Right lung (tissue), 10 donors: Measurements from ENCODE around the gene CNTN3. TPM values are rescaled to one million over a fixed set of nuclear protein-coding genes. Genes with fewer than 3 reads are reported as not detected.
A peak's percentile ranks its signal among the peaks of the same experiment; 100 is the strongest.

Experiments
- DNase-seq, 2 donors: peaks; one replicate each; pipeline ENCODE4 v3.0.0-alpha.2; 2013
- long read RNA-seq, 8 donors: transcript quantifications; one replicate each; lab custom pipeline, GENCODE V29; 2026
- polyA plus RNA-seq, 5 donors: library from polyadenylated mRNA; unstranded; fragments of 120-200 nt; gene quantifications; one replicate each; pipeline versions ENCODE4 v1.2.1 to v1.2.3, GENCODE V29; 2013; ENCODE audit warnings: inconsistent platforms in 1 of 5, low replicate concordance in 1 of 5; ENCODE audit not compliant: insufficient read length in 5 of 5, insufficient read depth in 1 of 5

The CNTN3 gene
- 10 to 100 TPM; 23.8 to 48.9 (median 42.1) TPM for polyA plus RNA-seq
- long read RNA-seq, donor 1, partial matches to known transcripts: 0 of 2 reads
- long read RNA-seq, donor 1, other reads (novel, unspliced or antisense): 0 of 2 reads
- long read RNA-seq, donor 2, partial matches to known transcripts: 0 of 1 reads
- long read RNA-seq, donor 2, other reads (novel, unspliced or antisense): 0 of 1 reads
- long read RNA-seq, donor 3, partial matches to known transcripts: 0 of 3 reads
- long read RNA-seq, donor 3, other reads (novel, unspliced or antisense): 0 of 3 reads
- long read RNA-seq, donor 4, partial matches to known transcripts: 0 of 1 reads
- long read RNA-seq, donor 4, other reads (novel, unspliced or antisense): 0 of 1 reads
- long read RNA-seq, donor 5, partial matches to known transcripts: 0 of 1 reads
- long read RNA-seq, donor 5, other reads (novel, unspliced or antisense): 0 of 1 reads
- long read RNA-seq, donor 6, partial matches to known transcripts: 0 of 4 reads
- long read RNA-seq, donor 6, other reads (novel, unspliced or antisense): 0 of 4 reads
- long read RNA-seq, donor 7: 0 reads
- long read RNA-seq, donor 8, partial matches to known transcripts: 0 of 1 reads
- long read RNA-seq, donor 8, other reads (novel, unspliced or antisense): 0 of 1 reads

DNA sequence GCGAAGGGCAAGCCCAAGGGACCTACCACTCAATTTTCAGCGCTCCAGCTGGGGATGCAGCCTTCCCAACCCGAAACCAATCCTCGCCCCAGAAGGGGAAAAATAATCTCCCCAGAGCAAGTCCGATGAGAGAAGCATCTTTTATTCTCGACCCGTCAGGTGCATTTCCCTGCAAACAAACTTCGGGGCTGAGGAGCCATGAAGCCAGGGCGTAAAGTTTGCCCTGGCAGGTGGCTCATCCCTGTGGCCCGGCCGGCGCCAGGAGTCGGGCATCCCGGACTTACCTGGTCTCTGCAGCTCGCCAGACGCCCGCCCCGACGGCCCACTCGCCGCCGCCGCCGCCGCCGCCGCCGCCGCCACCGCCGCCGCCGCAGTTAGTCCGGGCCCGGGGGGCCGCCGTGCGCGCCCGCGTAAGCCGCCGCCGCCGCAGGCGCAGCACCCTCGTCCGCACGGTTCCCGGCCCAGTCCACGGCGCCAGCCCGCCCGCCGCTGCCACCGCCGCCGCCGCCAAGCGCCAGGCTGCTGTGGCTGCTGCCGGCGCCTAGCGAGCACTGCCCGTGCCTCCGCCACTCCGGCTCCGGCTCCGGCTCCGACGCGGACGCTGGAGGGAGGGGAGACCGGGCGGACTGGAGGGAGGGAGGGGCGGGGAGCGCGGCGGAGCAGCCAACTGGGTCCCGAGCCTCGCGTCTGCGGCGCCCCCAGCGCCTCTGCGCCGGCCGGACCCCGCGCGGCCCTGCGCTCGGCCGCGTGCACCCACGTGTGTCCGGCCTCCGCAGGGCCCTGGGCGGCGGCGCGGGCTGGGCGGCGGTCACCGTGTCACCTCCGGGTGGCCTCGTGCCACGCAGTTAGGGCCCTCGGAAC is at the start of gene CNTN3:
CNTN3 (minus strand) TSS at position 553 of the 861 bp plus-strand sequence. CDS start 93,547 bp downstream, outside the sequence.
- DNase-seq: peak; percentile 68 to 71

DNA sequence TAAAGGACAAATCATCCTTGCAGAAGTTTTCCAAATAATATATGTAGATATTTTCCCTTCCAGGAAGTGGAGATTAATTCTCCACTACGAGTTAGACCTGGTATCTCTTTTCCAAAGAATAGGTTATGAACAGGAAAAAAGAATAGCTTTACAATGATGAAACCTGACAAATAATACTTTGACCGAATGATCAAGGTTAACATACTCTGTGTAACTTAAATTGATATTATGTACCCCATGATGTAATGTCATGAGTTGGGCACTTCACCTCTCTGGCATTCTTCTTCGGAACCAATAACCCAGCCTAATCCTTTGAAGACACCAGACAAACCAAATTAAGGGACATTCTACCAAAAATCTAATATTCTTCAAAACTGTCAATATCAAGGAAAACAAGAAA is 48.7 kb upstream of the CNTN3 start:
- no peak for DNase-seq

DNA sequence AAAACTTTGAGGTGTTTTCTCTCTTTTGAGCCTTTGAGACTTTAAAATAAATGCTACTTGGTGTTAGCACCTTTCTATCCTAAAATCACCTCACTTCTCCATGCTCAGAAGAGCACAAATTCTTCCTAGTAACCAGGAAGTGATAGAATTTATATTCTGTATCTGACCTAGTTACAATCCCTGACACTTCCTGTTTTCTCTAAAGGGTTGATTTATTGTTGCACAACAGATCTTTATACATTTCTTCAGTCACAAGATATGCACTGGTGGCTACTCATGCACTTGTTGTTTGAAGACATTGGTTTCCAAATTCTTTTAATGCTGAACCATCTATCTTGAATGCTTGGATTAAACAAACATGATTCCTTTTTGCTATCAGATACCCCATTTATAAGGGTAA is 47.2 kb upstream of the CNTN3 start:
- DNase-seq: no peak

DNA sequence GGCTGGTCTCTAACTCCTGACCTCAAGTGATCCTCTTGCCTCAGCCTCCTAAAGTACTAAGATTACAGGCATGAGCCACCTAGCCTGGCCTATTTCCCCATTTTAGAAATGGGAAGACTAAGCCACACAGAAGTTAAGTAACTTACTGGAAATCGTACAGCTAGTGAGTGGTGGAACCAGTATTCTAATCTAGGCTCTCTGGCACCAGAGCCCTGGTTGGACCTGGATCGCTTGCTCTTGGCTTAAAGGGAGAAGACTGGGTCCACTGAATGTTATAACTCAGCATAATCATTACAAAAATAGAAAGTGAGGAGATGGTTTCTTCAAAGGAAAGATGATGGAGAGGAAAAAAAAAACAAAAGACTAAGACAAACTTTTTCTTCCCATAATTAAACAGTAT is 37.4 kb upstream of the CNTN3 start:
- no peak for DNase-seq

DNA sequence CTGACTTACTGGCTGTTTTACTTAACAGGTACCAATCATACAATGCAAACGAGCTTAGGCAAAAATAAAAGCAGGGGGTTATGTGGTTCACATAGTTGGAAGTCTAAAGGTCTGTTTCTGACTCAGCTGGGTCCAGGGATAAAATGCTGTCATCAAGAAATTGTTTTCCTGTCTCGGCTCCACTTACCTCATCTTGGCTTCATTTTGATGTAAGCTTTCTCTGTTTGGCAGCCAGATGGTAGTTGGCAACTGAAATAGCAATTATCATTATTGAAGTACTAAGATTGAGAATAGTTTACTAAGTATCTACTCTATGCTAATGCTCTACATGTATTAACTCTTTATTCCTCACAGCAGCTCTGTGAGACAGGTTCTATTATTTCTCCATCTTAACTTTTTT is 36.8 kb upstream of the CNTN3 start:
- no peak for DNase-seq

DNA sequence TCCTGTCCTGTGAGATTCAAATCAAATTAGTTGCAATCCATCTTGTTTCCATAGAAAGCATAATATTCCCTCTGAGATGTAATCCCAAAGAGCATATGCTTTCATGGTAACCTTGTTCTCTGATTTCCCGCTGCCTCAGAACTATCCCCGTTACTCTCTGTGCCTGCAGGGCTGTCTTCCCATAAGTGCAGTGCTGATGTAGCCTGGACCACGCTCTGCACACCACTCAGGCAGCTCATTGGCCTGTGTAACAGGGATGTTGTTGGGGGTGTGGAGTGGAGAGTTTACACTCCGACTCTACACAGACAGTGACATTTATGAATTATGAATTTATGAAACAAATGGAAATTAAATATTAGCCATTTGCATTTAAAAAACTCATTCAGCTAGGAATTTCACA is 33.6 kb upstream of the CNTN3 start:
- DNase-seq: no peak

DNA sequence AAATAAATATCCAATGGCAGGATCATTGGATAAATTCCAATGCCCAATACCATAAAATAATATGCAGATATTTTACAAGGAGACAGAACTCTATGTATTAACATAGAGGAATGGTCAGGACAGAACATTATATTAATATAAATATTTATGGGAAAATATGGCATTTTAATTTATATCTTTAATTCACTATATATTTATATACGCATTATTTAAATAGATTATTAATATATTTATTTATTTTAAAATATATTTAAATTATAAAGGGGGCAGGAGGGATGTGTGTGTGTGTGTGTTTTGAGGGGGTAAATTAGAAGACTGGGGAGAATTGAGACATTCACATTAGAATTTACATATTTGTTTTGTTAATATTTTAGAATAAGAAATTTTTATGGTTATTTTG is 31.6 kb upstream of the CNTN3 start:
- DNase-seq: no peak

DNA sequence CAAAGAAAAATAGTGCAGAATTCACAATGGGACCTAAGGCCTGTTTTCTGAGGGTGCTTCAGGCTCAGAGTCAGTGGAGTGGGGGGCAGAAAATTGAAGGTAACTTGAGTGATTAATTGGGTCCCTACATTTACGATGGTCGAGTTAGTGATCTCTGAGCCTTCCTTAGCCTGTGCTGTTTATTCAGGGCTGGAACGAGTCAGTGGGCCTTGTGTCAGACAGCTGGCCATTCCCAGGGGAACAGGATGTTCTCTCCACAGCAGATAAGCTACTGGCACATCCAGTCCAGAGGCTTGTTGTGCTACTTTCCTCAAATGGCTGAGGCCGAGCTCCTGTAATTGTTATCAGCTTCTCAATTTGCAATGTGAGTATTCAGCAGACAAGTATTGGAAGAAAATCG is 29.2 kb upstream of the CNTN3 start:
- peak; percentile 27 to 35 for DNase-seq

DNA sequence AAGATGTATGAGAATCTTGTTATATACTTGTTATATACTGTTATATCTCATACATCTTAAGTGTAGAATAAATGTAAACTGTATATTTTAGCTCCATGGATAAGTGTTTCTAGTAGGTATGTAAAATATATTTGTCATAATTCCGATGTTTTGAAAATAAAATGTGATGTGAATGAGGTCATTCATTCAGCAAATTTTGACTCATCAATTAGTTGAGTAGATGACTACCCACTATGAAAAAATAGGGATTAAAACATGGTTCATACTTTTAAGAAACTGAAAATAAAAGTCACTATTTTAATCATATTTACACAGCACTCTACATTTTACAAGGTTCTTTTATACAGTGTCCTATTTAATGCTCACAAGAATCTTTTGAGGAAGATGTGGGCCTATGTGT is 28.4 kb upstream of the CNTN3 start:
- no peak for DNase-seq

DNA sequence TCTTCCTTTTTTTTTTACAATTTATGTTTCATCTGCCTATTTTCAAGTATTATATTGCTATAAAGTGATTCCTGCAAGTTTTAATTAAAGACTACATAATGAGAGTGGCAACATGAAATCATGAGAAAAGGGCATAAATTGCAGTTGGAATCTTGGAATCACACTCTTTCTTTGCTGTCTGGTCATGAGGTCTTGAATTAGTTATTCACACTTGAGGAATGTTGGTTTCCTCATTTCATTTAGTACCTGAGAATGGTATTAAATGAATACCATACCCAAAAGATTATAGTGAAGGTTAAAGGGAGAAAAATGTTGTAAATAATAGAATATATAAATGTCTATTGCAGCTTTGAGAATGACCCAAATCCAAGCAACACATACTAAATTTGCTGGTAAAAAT is 25.8 kb upstream of the CNTN3 start:
- DNase-seq: no peak

DNA sequence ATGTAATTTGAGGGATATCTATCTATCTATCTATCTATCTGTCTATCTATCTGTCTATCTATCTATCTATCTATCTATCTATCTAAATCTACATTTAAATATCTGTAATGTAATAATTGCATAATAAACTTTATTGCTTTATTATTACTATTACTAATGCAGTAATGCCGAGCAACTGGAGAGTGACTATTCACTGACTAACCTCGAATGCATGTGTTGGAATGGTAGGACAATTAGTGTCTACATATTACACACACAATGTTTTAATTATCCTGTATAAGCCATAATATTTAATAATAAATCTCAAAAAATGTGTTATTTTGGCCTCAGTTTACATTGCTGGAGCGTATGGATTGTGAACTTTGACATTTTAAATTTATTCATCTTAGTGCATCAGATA is 25.2 kb upstream of the CNTN3 start:
- DNase-seq: no peak

DNA sequence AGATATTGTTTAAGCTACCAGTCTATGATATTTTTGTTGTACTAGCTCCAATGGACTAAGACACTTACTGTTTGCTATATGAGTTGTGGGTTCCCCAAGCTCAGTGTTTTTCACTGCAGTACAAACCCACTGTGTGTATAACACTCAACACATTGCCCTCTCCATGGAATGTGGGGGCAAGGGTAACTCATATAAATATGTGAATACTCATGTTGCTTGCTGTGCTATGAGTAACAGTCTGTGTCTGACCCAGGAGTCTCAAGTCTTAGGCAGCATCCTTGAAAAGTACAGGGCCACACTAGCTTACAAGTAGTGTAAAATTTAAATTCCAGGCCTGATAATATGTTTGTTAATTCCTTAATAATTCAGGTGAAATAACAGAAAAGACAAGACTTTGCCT is 22.5 kb upstream of the CNTN3 start:
- DNase-seq: no peak

DNA sequence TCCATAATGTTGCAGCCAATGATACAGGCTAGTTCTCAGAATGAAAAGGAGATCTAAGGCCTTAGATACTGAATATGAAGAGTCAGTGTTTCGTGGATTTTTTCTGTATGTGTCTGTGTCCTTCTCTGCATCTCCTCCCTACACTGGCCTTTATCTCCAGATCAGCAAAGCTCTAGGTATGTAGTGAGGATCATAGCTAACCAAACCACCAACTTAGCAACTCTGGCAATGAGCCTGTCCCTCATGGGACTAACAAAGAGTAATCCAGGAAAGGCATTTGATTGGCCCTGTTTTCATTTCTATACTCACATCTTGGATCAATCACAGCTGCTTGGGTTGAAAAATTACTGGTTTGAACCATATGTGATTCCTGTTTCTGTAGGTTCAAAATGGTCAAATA is 18.6 kb upstream of the CNTN3 start:
- DNase-seq: no peak

DNA sequence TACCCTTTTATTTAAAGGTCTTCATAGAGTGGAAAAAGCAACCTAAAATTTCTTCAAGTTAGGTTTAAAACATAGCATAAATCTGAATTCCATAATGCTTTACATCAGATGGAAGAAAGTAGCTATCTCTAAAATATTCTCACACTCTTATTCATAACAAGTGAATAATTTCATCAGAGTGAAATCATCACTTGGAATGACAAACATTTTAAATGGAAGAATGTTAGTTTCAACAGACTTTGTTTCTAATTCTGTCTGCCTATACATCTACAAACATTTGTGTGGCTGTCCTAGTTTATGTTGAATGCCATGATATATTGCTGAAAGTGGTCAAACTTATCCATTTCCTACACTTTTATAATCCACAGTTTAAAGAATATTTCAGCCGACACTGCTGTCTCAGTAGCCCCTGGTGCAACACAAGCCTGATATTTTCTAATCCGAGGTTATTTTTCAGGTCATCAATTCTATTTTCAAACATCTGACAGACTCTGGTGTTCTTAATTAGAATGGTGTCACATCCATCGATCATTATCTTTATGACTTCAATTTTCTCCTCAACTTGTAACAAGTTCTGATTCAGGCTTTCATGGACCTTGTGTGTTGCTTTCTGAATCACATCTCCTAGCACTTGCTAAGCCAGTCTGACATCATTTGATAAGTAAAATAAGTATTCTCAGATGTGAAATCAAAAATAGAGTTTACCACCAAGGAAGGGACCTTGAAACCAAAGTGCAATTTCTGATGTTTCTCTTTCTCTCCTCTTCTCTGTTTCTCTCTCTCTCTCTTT is 17.1 kb upstream of the CNTN3 start:
- DNase-seq: no peak

DNA sequence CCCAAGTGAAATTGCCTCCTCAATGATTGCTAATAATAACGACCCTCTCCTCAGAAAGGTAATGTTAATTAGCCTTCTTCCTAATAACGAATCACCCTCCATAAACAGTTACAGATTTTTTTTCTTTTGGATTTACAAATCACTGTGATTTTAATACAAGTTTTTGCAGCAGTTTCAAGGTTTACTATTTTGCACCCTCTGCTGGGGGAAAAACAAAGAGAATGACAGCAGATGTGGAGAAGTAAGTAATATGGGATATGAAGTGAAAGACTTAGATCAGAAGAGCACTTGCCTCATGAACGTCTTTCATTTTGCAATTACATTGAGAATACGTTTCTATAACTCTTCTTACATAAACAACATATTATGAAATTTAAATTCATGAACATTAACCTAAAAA is 16.1 kb upstream of the CNTN3 start:
- no peak for DNase-seq

DNA sequence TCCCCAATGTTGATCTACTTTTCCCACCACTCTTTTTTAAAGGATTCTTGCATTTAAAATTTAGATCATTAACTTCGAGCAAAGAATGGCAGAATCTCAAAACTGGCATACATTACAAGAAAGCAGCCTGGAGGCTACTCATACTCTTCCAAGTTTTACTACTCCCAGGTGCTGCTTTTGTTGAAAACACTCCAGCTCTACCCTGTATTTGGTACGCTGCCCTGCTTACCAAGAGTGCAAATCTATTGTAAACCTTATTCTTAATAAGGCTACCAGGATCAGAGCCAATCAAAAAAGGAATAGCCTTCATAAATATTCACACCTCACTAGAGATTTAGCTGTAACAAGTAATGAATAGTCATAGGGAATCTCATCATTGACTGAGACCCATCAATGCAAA is 11.6 kb upstream of the CNTN3 start:
- no peak for DNase-seq

DNA sequence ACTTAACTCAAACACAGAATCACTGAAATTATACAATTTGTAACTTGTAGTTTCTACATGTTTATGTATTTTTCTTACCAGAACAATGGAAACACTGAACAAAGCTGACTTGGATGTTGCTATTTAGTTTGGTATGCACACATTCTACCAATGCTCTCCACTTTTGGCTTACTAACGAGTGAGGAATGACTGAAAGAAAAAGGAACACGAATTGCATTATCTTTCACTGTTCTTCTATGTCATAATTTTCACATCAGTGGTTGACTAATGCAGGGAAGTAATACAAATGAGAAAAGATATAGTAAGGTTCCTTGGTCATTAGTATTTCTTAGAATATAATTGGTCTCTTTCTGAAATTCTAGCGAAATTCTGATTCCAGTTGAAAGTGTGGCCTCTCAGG is 9.8 kb upstream of the CNTN3 start:
- DNase-seq: no peak

DNA sequence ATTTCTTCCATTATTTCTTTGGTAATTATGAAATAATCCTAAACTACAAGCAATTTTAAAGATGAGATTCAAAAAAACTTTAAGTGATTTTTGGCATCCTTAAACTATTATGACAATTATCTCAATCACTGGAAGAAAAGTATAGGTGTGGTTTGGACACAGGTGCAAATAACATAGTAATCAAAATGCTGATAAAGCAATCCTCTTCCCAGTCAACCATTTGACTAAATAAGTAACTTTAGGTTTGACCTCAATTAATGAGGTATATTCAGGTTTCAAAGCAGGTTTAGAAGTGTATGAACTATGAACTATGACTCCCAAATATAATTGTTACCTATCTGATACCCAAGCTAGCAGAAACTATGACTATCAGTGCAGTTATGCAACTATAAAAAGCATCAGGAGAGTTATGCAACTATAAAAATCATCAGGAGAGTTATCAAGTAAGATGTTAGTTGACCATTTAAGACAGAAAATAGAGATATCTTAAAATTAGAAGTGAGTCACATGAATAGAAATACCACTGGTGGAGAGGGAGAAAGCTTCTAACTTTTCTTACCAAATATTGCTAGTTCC is 8.9 kb upstream of the CNTN3 start:
- no peak for DNase-seq

DNA sequence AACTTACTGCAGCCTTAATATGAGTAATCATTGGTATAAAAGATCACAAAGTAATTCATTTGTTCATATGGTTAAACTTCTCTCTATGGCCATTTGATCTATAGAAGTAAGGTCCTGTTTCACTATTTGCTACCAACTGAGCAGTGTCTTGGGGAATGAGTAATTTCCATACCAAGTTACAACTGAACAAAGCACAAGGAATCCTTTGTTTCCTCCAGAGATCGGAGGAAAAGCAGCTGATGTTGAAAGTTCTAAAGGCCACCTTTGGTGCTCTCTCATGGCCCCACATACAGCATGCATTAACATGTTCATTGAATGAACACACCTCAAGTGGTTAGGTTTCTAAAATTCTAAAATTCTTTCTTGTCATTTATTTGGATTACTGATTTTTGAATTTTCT is 7.1 kb upstream of the CNTN3 start:
- no peak for DNase-seq

DNA sequence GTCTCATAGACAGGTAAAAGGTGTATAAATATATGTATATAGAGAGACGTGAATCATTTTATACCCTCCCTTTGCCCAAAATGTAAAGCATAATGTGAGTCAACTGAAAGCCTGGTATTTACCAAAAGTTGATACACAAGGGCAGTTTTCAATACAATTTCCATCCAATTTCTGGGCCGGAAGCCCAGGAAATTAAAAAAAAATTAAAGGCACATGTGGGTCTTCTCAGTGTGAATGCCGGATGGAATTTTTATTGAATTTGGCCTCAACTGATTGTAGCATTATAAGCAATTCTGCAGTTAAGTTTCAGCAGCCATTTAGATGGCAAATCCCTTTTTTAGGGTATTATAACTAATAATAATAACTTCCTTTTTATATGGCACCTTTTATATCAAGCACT is 3.3 kb upstream of the CNTN3 start:
- peak; percentile 63 to 75 for DNase-seq

DNA sequence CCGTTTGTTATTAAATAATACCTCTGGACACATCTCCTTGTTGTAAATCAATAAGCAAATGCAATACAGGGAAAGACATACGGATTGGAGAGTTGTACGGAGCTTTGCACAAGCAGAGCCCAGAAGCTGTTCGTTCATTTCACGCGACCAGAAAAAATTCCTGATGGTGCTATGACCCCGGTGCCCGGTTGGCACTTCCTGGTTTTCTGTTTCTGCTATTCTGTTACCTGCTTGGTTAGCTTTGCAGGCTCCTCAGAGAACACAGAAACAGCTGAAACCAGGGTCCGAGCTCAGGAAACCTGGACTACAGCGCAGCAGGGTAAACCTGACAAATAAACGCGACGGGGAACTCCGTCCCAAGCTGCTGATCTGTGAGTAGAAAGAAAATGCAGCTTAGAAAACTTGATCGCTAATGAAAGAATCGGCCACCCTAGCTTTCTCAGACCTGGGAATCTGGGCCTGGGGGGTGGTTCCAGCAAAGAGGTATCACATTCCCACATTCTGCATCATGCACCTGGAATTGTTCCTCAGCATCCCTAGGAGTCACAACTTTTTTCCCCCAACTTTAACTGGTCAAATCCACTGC is 845 bp downstream of the CNTN3 start:
- no peak for DNase-seq
